HCT116 (cell line): ENCODE results near the gene CDC42EP5. TPM values are rescaled to one million over a fixed set of nuclear protein-coding genes. Genes with fewer than 3 reads are reported as not detected.
"Not testable (repeated sequence)": the region's sequence is repeated elsewhere in the genome, so short reads cannot be mapped to it uniquely, and the experiment has no call there.

ENCODE experiments used
- ATAC-seq: fragments of 200-7000 bp; cut with Tn5 transposase; 2 replicates; pipeline ENCODE4 v1.9.1; 2020; ENCODE audit warnings: mild to moderate bottlenecking, moderate library complexity
- BruUV-seq: library from RNA; stranded (reverse); fragments of 400-500 nt; replicated peaks from 2 replicates; lab custom pipeline; 2021; lab: Mats Ljungman, UMichigan
- CTCF ChIA-PET: fragments of 300-600 bp; sonication (Branson Sonifier 250); formaldehyde crosslinking; loops from one replicate; lab custom pipeline; 2021; ENCODE audit warnings: antibody characterized with exemption; lab: Charles Lee
- POLR2A ChIA-PET: fragments of 300-600, 350-600 bp; sonication (Branson Sonifier 250); formaldehyde crosslinking; loops from one replicate; lab custom pipeline; 2021; ENCODE audit warnings: antibody characterized with exemption; lab: Charles Lee
- RAD21 ChIA-PET, 2 experiments: fragments of 300-600 bp; sonication (Branson Sonifier 250); formaldehyde crosslinking; loops; one replicate each; lab custom pipeline; 2023; ENCODE audit warnings: low total read pairs in 2 of 2; ENCODE audit not compliant: uncharacterized antibody in 2 of 2, unreplicated experiment in 2 of 2, low non-redundant PET in 1 of 2; lab: Charles Lee
- DNase-seq: peaks from one replicate; pipeline ENCODE4 v3.0.0-alpha.2; 2010; ENCODE audit warnings: low read depth, low spot score
- H2AFZ ChIP-seq: fragments of 200-600 bp; shearing (Covaris generic), sonication (generic); 2 replicates; pipeline ENCODE4 v1.6.1; 2017; ENCODE audit warnings: low read depth, mixed run types, mixed read lengths, antibody characterized with exemption, low read length; ENCODE audit not compliant: poor library complexity, severe bottlenecking
- H3K27ac ChIP-seq: 2 replicates; pipeline ENCODE4 v1.5.1; 2012; ENCODE audit warnings: low read depth, low read length
- H3K27me3 ChIP-seq: fragments of 200-600 bp; sonication (generic); 2 replicates; pipeline ENCODE4 v1.6.1; 2016; ENCODE audit warnings: mixed run types, low read length, mixed read lengths; ENCODE audit not compliant: insufficient read depth
- H3K36me3 ChIP-seq, 2 experiments: fragments of 200-500 bp in 1 of 2; fragments of 200-600 bp in 1 of 2; sonication (Bioruptor generic) in 1 of 2; sonication (generic) in 1 of 2; 2 replicates each; pipeline versions ENCODE4 v1.5.1 to v1.6.1; 2014 to 2016; ENCODE audit warnings: low read length in 2 of 2, inconsistent platforms in 1 of 2, mixed read lengths in 1 of 2, mixed run types in 1 of 2; ENCODE audit not compliant: insufficient read depth in 2 of 2, control insufficient read depth in 1 of 2
- H3K4me1 ChIP-seq, 2 experiments: fragments of 200-600 bp in 1 of 2; sonication (generic) in 1 of 2; 2 replicates each; pipeline versions ENCODE4 v1.5.1 to v1.6.1; 2012 to 2017; ENCODE audit warnings: low read length in 2 of 2, inconsistent platforms in 1 of 2, mild to moderate bottlenecking in 1 of 2, mixed read lengths in 1 of 2, mixed run types in 1 of 2, moderate library complexity in 1 of 2; ENCODE audit not compliant: insufficient read depth in 2 of 2, control insufficient read depth in 1 of 2
- H3K4me2 ChIP-seq: fragments of 200-600 bp; sonication (generic); 2 replicates; pipeline ENCODE4 v1.6.1; 2017; ENCODE audit warnings: mixed run types, low read length, mixed read lengths
- H3K4me3 ChIP-seq, 2 experiments: fragments of 200-600 bp in 1 of 2; sonication (generic) in 1 of 2; replicated peaks in 1 of 2; 2 replicates each; pipeline ENCODE4 v1.5.1; 2011 to 2016; ENCODE audit warnings: low read length in 2 of 2, control low read depth in 1 of 2, low read depth in 1 of 2, mild to moderate bottlenecking in 1 of 2, mixed read lengths in 1 of 2, mixed run types in 1 of 2
- H3K79me2 ChIP-seq: fragments of 200-600 bp; sonication (generic); 2 replicates; pipeline ENCODE4 v1.6.1; 2017; ENCODE audit warnings: mild to moderate bottlenecking, mixed run types, low read length, moderate library complexity, mixed read lengths; ENCODE audit not compliant: insufficient read depth
- H3K9ac ChIP-seq: fragments of 200-600 bp; sonication (generic); 2 replicates; pipeline ENCODE4 v1.6.1; 2016; ENCODE audit warnings: low read length, mixed read lengths
- H3K9me2 ChIP-seq: fragments of 200-600 bp; sonication (generic), shearing (Covaris generic); 2 replicates; pipeline ENCODE4 v1.6.1; 2017; ENCODE audit warnings: mixed run types, mild to moderate bottlenecking, moderate library complexity; ENCODE audit not compliant: insufficient read depth
- H3K9me3 ChIP-seq, 2 experiments: fragments of 200-500 bp in 1 of 2; fragments of 200-600 bp in 1 of 2; sonication (Bioruptor generic) in 1 of 2; sonication (generic) in 1 of 2; 2 replicates each; pipeline ENCODE4 v1.6.1; 2014 to 2017; ENCODE audit warnings: low read length in 2 of 2, mixed read lengths in 2 of 2, inconsistent platforms in 1 of 2, low read depth in 1 of 2, mild to moderate bottlenecking in 1 of 2, mixed run types in 1 of 2, moderate library complexity in 1 of 2; ENCODE audit not compliant: control insufficient read depth in 1 of 2, insufficient read depth in 1 of 2
- H4K20me1 ChIP-seq: fragments of 200-600 bp; sonication (generic), shearing (Covaris generic); 2 replicates; pipeline ENCODE4 v1.6.1; 2017; ENCODE audit warnings: mixed run types, mild to moderate bottlenecking, moderate library complexity; ENCODE audit not compliant: insufficient read depth
- RAD21 ChIP-seq: IDR thresholded peaks from 2 replicates; pipeline ENCODE4 v1.6.1; 2012; ENCODE audit warnings: low read depth, mild to moderate bottlenecking
- intact Hi-C: fragments of 100-400 bp; cut with micrococcal nuclease; formaldehyde crosslinking; loops from 2 replicates; pipeline ENCODE4 v1.10.0; 2022
- total RNA-seq: library from RNA; stranded (reverse); gene quantifications from one replicate; pipeline ENCODE4 v1.2.1, GENCODE V29; 2021; ENCODE audit not compliant: unreplicated experiment

The CDC42EP5 gene
- total RNA-seq, 1 experiment from 2014 or later: 0.64 TPM

DNA sequence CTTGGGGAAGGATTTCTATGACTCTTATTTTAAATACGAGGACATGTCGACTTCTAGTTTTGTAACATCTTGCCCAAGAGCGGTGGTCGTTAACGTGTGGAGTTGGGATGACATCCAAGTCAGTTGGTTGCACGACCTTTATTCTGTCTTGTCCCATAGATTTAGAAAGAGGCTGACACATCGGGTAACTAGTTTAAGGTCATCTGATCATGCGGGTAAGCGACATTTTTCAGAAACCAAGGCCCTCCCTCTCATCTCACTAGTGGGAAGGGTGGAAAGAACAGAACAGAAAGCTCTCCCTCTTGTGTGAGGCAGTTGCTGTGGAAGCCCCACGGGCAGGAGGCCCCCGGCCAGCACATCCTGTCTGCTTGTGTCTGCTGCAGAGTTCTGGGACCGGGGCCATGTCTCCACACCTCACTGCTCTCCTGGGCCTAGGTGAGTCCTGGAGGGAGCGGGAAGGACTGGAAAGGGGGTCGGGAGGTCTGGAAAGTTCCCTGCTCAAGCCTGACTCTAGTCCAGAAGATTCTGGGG, 29.5 kb upstream of the CDC42EP5 start, which contains the start of gene LAIR2:
Gene LAIR2 (plus strand): TSS at position 314 of the 531 bp plus-strand sequence. CDS start 88 bp downstream, at position 402.
- CTCF ChIA-PET: no interaction called here
- no peaks in the 10 kb centered on the region for H3K79me2 ChIP-seq
- H3K4me1 ChIP-seq: peaks cover 0 to 8% of the 10 kb centered on the region in 2 experiments; a peak in 2 of 4 replicates
- RAD21 ChIA-PET: no interaction called here
- no TSS peak for BruUV-seq
- H3K9ac ChIP-seq: no peak within 1 kb of the TSS
- H3K27ac ChIP-seq: no peak within 1 kb of the TSS
- no peak within 1 kb of the TSS for H2AFZ ChIP-seq
- no peaks in the 10 kb centered on the region for H3K36me3 ChIP-seq
- H3K4me3 ChIP-seq: no peak within 1 kb of the TSS
- H3K4me2 ChIP-seq: no peak within 1 kb of the TSS
- POLR2A ChIA-PET: no interaction called here
- H4K20me1 ChIP-seq: no peaks in the 10 kb centered on the region
- DNase-seq: no peak
- no peak for ATAC-seq
- no peak for TF ChIP-seq RAD21
- H3K9me3 ChIP-seq: no peaks in the 10 kb centered on the region
- no peaks in the 10 kb centered on the region for H3K9me2 ChIP-seq
- H3K27me3 ChIP-seq: peaks cover 7% of the 10 kb centered on the region
- intact Hi-C loops: no loop called here

GRCh38 chr19:54498451-54498772, 25.3 kb upstream of the CDC42EP5 start:
- BruUV-seq, POLR2A ChIA-PET, DNase-seq, H3K36me3 ChIP-seq, H3K9me3 ChIP-seq, H3K4me3 ChIP-seq, H3K4me2 ChIP-seq, H3K27ac ChIP-seq, H3K4me1 ChIP-seq, H3K79me2 ChIP-seq, H4K20me1 ChIP-seq, intact Hi-C loops, ATAC-seq, RAD21 ChIA-PET, H2AFZ ChIP-seq, H3K9ac ChIP-seq, H3K9me2 ChIP-seq, CTCF ChIA-PET: not testable (repeated sequence)
- peaks cover 17% of the 10 kb centered on the region for H3K27me3 ChIP-seq

GRCh38 chr19:54497747-54498450, 24.8 kb upstream of the CDC42EP5 start:
- CTCF ChIA-PET, H3K4me3 ChIP-seq, H3K27ac ChIP-seq, DNase-seq, POLR2A ChIA-PET, H3K9me3 ChIP-seq, H3K79me2 ChIP-seq, BruUV-seq, RAD21 ChIA-PET, H3K9me2 ChIP-seq, H3K9ac ChIP-seq, H2AFZ ChIP-seq, H4K20me1 ChIP-seq, H3K4me2 ChIP-seq, ATAC-seq, H3K36me3 ChIP-seq, intact Hi-C loops, H3K4me1 ChIP-seq: not testable (repeated sequence)
- H3K27me3 ChIP-seq: peaks cover 17% of the 10 kb centered on the region

DNA sequence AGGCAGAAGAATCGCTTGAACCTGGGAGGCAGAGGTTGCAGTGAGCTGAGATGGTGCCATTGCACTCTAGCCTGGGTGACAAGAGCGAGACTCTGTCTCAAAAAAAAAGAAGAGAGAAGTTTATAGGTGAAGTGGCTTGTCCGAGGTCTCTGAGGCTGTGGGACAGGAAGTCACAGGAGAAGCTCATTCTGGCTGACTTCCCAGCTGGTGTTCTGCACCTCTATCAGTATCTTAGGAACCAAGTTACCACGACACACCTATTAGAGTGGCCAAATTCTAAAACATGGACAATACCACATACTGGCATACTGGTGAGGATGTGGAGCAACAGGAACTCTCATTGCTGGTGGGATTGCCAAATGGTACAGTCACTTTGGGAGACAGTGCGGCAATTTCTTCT, 22.2 kb upstream of the CDC42EP5 start:
- H2AFZ ChIP-seq, H3K4me1 ChIP-seq, RAD21 ChIA-PET, H3K9me3 ChIP-seq, H3K9ac ChIP-seq, intact Hi-C loops, DNase-seq, H3K36me3 ChIP-seq, BruUV-seq, H3K9me2 ChIP-seq, H3K27ac ChIP-seq, H3K79me2 ChIP-seq, CTCF ChIA-PET, H3K4me2 ChIP-seq, H4K20me1 ChIP-seq, POLR2A ChIA-PET, ATAC-seq, H3K4me3 ChIP-seq: not testable (repeated sequence)
- H3K27me3 ChIP-seq: peaks cover 27% of the 10 kb centered on the region
